Measurements from ENCODE around the gene PPP2R1B. TPM values are rescaled to one million over a fixed set of nuclear protein-coding genes. Genes with fewer than 3 reads are reported as not detected.

PPP2R1B gene
- total and polyA plus RNA-seq, 2 of the 8 experiments (the other 6 are each of a cell fraction or from before 2014, with no cell fraction given), result 25.8 to 87.0 TPM

GRCh38 chr11:111698852-111699559 lies 67.2 kb downstream of the PPP2R1B start (continued):
- TF ChIP-seq ATF3 (IDR thresholded peaks at IDR 0.05; ENCODE audit: insufficient read depth, low read depth, low read length), result no peak
- TF ChIP-seq ASH2L (IDR thresholded peaks at IDR 0.05; ENCODE audit: low read length), result no peak
- TF ChIP-seq SUZ12 (IDR thresholded peaks at IDR 0.05; ENCODE audit: low read length), result no peak
- no peak for TF ChIP-seq NRF1 (IDR thresholded peaks at IDR 0.05; ENCODE audit: low read depth, low read length)
- TF ChIP-seq POLR2A (IDR thresholded peaks at IDR 0.05; ENCODE audit: control extremely low read depth in 1 of 2, low read depth in 2 of 2, low read length in 2 of 2), result no peak
- TF ChIP-seq POLR2AphosphoS5 (IDR thresholded peaks at IDR 0.05; ENCODE audit: low read depth, low read length), result no peak
- TF ChIP-seq EGR1 (IDR thresholded peaks at IDR 0.05; ENCODE audit: borderline replicate concordance, low read depth, low read length), result no peak
- no peak for TF ChIP-seq CBX5 (IDR thresholded peaks at IDR 0.05; ENCODE audit: low read depth, low read length)

Data from H1 (cell line).